Endothelial cell of umbilical vein (primary cell): Measurements from ENCODE around the gene MORC2.
A peak's percentile ranks its signal among the peaks of the same experiment; 100 is the strongest.

ENCODE experiments used
- EZH2 ChIP-seq: IDR thresholded peaks from 2 replicates; pipeline ENCODE4 v1.6.1; 2012; ENCODE audit warnings: borderline replicate concordance, low read depth, mild to moderate bottlenecking, moderate library complexity, low read length, inconsistent platforms; ENCODE audit not compliant: severe bottlenecking
- JUN ChIP-seq: IDR thresholded peaks from 2 replicates; pipeline ENCODE4 v1.6.1; 2011; ENCODE audit warnings: borderline replicate concordance, low read depth; ENCODE audit not compliant: insufficient read length, insufficient read depth
- POLR2A ChIP-seq: IDR thresholded peaks from 2 replicates; pipeline ENCODE4 v1.6.1; 2012; ENCODE audit warnings: low read depth, mild to moderate bottlenecking, control low read depth, low read length
- POLR2AphosphoS5 ChIP-seq: IDR thresholded peaks from 2 replicates; pipeline ENCODE4 v1.6.1; 2012; ENCODE audit warnings: low read depth, mild to moderate bottlenecking, control low read depth, low read length, moderate library complexity; ENCODE audit not compliant: insufficient read depth
- TF ChIP-seq, protein P1 (sequence below), 2 donors: IDR thresholded peaks; 1 replicate in 1 of 2; 2 replicates in 1 of 2; pipeline ENCODE4 v1.5.1; 2011; ENCODE audit warnings: low read length in 2 of 2, mild to moderate bottlenecking in 2 of 2, moderate library complexity in 2 of 2, control low read depth in 1 of 2, inconsistent platforms in 1 of 2, low read depth in 1 of 2; ENCODE audit not compliant: insufficient read depth in 1 of 2; ENCODE audit errors: extremely low read depth in 1 of 2

DNA sequence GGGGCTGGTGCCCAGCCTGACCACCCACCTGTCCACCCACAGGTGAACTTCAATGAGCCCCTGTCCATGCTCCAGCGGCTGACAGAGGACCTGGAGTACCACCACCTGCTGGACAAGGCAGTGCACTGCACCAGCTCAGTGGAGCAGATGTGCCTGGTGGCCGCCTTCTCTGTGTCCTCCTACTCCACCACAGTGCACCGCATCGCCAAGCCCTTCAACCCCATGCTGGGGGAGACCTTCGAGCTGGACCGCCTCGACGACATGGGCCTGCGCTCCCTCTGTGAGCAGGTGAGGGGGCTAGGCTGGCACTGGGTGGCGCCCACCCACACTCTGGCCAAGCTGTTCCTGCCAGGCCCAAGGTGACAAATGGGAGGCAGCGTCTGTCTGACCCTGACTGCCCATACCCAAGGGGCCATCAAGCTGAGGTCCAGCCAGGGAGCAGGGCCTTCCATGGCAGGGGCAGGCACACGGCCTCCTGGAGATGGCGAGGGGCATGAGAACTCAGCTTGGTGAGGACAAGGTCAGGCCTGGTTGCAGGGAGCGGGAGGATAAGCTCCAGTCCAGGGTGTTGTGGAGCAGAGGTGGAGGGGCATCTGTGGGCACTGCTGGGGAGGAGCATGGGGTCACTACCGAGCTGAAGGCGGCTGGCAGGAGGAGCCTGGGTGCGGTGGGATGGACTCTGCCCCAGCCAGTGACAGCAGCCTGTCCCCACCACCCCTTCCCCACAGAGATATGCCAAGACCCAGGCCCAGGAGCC, 77.7 kb downstream of the MORC2 start:
- TF ChIP-seq, protein P1, sequence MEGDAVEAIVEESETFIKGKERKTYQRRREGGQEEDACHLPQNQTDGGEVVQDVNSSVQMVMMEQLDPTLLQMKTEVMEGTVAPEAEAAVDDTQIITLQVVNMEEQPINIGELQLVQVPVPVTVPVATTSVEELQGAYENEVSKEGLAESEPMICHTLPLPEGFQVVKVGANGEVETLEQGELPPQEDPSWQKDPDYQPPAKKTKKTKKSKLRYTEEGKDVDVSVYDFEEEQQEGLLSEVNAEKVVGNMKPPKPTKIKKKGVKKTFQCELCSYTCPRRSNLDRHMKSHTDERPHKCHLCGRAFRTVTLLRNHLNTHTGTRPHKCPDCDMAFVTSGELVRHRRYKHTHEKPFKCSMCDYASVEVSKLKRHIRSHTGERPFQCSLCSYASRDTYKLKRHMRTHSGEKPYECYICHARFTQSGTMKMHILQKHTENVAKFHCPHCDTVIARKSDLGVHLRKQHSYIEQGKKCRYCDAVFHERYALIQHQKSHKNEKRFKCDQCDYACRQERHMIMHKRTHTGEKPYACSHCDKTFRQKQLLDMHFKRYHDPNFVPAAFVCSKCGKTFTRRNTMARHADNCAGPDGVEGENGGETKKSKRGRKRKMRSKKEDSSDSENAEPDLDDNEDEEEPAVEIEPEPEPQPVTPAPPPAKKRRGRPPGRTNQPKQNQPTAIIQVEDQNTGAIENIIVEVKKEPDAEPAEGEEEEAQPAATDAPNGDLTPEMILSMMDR (IDR thresholded peaks at IDR 0.05; ENCODE audit: extremely low read depth in 1 of 2, insufficient read depth in 1 of 2, low read depth in 1 of 2, low read length in 2 of 2) = peak; percentile 72 to 90
- TF ChIP-seq POLR2AphosphoS5 = no peak
- TF ChIP-seq POLR2A = no peak
- TF ChIP-seq JUN = no peak
- no peak for TF ChIP-seq EZH2
